HUDEP-2 (cell line): ENCODE results near the gene NEUROD2.

Experiments used
- DNase-seq, 76 experiments: peaks; one replicate each; lab custom pipeline; 2025; ENCODE audit not compliant: unreplicated experiment in 76 of 76; lab: John Stamatoyannopoulos, UW

Gene NEUROD2

DNA sequence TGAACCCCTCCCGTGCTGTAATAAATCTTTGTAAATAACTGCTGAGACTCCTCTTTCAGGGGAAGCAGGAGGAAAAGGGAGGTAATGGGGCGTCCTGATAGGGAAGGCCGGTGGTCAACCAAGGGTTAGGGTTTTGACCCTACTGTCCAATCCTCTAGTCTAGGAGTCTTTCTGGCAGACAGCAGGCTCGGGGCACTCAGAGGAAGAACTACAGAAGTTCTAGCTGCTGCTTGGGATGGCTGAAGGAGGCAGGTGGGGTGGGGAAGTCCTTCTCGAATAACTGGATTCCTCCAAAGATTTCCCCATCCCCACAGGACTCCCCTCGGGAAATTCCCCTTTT is 28.8 kb upstream of the NEUROD2 start:
- no peak for DNase-seq

DNA sequence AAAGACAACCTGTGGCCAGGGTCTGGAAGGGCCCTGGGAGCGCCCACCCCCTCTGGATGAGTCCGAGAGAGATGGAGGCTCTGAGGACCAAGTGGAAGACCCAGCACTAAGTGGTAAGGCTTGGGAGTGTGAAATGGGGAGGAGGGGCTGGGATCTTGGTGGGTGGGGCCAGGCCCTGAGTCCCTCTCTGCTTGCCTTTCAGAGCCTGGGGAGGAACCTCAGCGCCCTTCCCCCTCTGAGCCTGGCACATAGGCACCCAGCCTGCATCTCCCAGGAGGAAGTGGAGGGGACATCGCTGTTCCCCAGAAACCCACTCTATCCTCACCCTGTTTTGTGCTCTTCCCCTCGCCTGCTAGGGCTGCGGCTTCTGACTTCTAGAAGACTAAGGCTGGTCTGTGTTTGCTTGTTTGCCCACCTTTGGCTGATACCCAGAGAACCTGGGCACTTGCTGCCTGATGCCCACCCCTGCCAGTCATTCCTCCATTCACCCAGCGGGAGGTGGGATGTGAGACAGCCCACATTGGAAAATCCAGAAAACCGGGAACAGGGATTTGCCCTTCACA is 28.0 kb upstream of the NEUROD2 start:
- peak in 11 of 76 experiments; percentile 19 to 52 (median 36) for DNase-seq

DNA sequence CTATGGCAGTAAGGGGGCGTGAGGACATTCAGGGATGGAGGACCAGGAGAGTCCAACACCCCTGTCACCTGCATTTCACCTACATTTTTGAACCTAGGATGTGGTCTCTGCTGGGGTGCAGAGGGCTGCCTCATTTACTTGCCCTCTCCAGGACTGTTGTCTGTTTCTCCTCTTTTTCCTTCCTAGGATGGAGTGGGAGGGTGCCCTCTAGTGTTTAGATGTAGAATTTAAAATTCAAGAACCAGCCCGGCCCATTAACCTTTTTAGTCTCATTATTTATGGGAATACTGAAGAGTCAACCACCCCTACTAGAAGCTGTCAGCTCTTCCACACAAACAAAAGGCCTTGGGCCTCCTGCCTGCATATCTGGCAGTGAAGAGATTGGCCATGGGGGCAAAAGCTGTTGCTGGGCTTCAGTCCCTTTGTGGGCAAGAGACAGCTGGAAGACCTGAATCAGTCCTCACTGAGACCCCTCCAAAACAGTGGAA is 26.7 kb upstream of the NEUROD2 start:
- DNase-seq = peak in 21 of 76 experiments; percentile 10 to 54 (median 37)

DNA sequence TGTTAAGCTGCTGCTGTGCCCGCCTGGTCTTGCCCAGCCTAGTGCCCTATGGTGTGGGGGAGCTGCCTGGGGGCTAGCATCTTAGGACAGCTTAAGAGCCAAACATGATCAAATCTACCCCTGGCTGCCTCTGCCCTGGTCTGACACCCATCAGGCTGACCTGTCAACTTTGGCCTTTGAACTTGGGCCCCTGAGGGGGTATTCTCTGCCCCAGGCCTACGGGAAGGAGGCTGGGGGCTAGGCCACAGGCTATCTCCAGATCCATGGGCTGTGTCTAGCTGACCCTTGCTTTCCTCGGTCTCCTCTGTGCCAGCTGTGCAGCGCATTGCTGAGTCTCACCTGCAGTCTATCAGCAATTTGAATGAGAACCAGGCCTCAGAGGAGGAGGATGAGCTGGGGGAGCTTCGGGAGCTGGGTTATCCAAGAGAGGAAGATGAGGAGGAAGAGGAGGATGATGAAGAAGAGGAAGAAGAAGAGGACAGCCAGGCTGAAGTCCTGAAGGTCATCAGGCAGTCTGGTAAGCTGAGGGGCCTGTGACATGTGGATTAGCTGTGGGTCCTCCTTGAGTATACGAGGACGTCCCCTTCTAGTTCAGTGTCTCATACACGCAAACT is 26.0 kb upstream of the NEUROD2 start:
- DNase-seq = no peak

GRCh38 chr17:39632153-39632941 is 24.6 kb upstream of the NEUROD2 start:
- DNase-seq = no peak

- DNase-seq = no peak
Observed at GRCh38 chr17:39631403-39631802, 23.7 kb upstream of the NEUROD2 start.

GRCh38 chr17:39629898-39630297 is 22.2 kb upstream of the NEUROD2 start:
- no peak for DNase-seq

DNA sequence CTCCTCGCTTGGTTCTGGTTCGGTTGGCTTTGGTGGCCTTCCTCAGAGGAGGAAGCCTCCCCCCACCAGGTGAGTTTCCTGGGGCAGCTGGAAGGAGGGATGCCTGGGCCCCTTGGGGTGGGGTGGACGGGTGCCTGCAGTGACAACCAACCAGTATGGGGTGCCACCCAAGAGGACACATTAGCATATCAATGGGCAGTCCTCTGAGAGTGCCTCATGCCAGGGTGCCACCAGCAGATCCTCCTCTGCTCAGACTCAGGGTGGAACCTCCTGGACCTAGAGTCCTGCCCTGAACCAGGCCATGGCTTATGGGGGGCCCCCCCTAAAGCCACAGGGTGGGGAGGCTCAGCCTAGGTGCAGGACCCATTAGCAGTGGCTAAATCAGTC is 21.8 kb upstream of the NEUROD2 start:
- DNase-seq = no peak

- no peak for DNase-seq
Observed at GRCh38 chr17:39628655-39629493, 21.2 kb upstream of the NEUROD2 start.

GRCh38 chr17:39627712-39628516 is 20.2 kb upstream of the NEUROD2 start:
- no peak for DNase-seq

- DNase-seq = no peak
Observed at GRCh38 chr17:39627047-39627711, 19.5 kb upstream of the NEUROD2 start.

GRCh38 chr17:39626171-39627046 is 18.7 kb upstream of the NEUROD2 start, which contains the start of gene PPP1R1B:
Gene PPP1R1B (plus strand): TSS chr17:39626952. CDS start chr17:39627393, 441 bp downstream.
- no peak for DNase-seq

DNA sequence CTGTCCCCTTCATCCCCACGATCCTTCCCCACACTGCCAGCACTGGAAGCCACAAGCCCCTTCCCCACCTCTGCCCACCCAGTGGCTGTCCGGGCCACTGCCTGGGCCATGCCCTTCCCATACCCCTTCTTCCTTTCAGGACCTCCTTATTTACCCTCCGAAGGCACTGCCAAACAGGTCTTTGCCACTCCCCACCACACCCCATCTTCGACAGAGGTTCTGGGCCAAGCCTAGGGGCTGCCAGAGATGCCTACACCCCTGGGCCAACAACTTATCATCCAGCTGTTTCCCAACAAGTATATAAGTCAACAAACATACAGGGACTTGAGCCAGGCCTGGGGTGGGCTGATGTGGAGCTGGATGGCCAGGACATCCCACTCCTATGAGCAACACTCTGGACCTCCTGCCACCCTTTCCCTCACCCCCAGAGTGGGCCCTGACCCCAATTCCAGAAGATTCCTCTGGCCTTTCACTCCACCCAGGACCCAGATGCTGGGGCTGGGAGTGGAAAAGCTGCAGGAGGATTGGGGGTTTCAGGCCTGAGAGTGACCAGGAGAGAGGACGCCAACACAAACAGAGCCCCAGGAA is 17.6 kb upstream of the NEUROD2 start:
- no peak for DNase-seq

- no peak for DNase-seq
Observed at GRCh38 chr17:39624313-39624712, 16.6 kb upstream of the NEUROD2 start.

DNA sequence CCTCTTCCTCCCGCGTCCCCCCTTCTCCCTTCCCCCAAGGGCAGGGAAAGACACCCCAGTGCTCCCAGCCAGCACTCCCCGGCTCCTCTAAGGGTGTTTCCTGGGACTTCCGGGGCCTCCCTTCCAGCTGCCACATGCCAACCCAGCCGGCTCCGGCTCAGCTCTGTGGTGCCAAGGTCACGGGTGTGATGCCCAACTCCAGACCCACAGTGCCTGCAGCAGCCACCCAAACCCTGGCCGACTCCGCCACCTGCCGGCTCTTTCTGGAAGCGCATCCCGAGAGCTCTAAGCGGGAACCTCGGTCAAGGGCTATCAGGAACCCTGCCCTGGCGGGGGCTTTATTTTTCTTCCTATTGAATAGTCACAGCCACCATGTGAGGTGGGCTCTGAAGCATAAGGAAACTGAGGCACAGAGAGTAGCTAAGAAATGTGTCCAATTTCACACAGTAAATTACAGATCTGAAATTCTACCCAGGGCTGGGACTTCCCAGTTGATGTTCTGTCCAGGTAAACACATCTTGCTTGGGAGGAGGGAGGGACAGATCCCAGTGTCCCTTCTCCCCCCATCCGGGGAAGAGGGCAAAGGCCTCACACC is 15.7 kb upstream of the NEUROD2 start:
- DNase-seq = peak in 67 of 76 experiments; percentile 17 to 88 (median 66)

- DNase-seq = no peak
Observed at GRCh38 chr17:39622380-39623006, 14.8 kb upstream of the NEUROD2 start.
